Peyer's patch (tissue), 4 donors: ENCODE data around the gene LTBP1. TPM values are rescaled to one million over a fixed set of nuclear protein-coding genes. Genes with fewer than 3 reads are reported as not detected.

Source experiments
- DNase-seq, 3 donors: peaks; one replicate each; pipeline ENCODE4 v3.0.0-alpha.2; 2017 to 2019
- H3K27ac ChIP-seq, 4 donors: fragments of 200-600 bp; sonication (generic); one replicate each; pipeline ENCODE4 v1.5.1; 2016 to 2019
- H3K27me3 ChIP-seq, 2 donors: fragments of 200-600 bp; sonication (generic); one replicate each; pipeline ENCODE4 v1.5.1; 2019
- H3K36me3 ChIP-seq, 3 donors: fragments of 200-600 bp; sonication (generic); one replicate each; pipeline ENCODE4 v1.5.1; 2016 to 2019
- H3K4me1 ChIP-seq, 4 donors: fragments of 200-600 bp; sonication (generic); one replicate each; pipeline ENCODE4 v1.5.1; 2016 to 2019
- H3K4me3 ChIP-seq, 4 donors: fragments of 200-600 bp; sonication (generic); 1 replicate in 3 of 4; 2 replicates in 1 of 4; pipeline ENCODE4 v1.5.1; 2016 to 2019; ENCODE audit warnings: mild to moderate bottlenecking in 1 of 4
- H3K9me3 ChIP-seq, 4 donors: fragments of 200-600 bp; sonication (generic); one replicate each; pipeline ENCODE4 v1.5.1; 2016 to 2019; ENCODE audit warnings: mild to moderate bottlenecking in 1 of 4
- CTCF ChIP-seq, 6 experiments: fragments of 450-650 bp in 4 of 6; fragments of 200-600 bp in 2 of 6; sonication (generic) in 1 of 6; IDR thresholded peaks; one replicate each; pipeline ENCODE4 v1.5.1; 2017 to 2019; ENCODE audit warnings: antibody characterized with exemption in 6 of 6, mild to moderate bottlenecking in 3 of 6, moderate library complexity in 1 of 6
- POLR2A ChIP-seq, 2 donors: fragments of 450-650 bp; IDR thresholded peaks; one replicate each; pipeline ENCODE4 v1.5.1; 2017; ENCODE audit warnings: antibody characterized with exemption in 2 of 2, mild to moderate bottlenecking in 2 of 2, moderate library complexity in 2 of 2
- total RNA-seq, 4 donors: library from RNA; depleted of rRNA; stranded (reverse); fragments of >200 nt; gene quantifications; one replicate each; pipeline ENCODE4 v1.1.0, GENCODE V29; 2016

LTBP1 gene
- total RNA-seq, 4 donors from 2014 or later: 8.6 to 23.1 (median 13.1) TPM

DNA sequence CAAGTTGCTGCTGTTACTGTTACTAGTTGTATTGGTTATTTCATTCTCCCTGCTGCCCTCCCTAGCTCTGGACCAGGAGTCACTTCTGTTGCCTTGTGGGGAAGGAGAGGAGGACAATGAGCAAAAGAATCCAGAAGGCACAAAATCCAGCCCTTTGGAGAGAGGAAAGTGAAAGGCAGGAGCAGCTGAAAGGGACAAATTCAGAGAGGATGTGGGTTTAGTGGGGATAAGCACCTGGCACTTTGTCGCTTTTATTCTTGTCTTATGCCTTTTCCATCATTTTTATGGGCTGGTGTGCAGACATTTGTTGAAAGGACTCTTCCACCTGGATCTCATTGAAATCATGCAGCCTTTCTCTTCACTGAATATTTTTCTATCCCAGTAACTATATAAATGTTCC is 24.3 kb upstream of the LTBP1 start:
- no peak for TF ChIP-seq POLR2A (IDR thresholded peaks at IDR 0.05)
- TF ChIP-seq CTCF (IDR thresholded peaks at IDR 0.05): no peak
- Histone ChIP-seq H3K27me3 (no peaks in the 10 kb centered on the region), H3K4me3 (no peak overlapping the region)

DNA sequence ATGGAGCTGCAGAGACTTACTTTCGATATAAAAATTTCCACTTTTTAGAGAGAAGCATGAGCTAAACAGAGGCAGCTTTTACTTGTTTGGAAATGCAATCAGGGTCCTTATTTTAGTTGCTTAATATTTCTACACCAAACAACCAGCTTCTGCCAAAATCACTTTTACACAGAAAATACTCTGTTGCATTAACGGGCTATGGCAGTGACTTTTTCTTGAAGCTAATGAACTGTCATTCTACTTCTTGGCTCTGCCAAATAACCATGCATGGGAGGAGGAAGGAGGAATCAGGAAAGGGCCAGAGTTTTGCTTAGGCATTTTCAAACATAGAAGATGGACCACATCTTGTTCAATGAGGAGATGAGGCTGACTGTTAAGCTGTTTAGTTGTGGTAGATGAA is 23.6 kb upstream of the LTBP1 start:
- no peak overlapping the region for H3K4me3 ChIP-seq
- H3K36me3 ChIP-seq: no peaks in the 10 kb centered on the region
- no peaks in the 10 kb centered on the region for H3K27me3 ChIP-seq
- H3K9me3 ChIP-seq: no peaks in the 10 kb centered on the region
- no peak overlapping the region for H3K27ac ChIP-seq
- TF ChIP-seq POLR2A (IDR thresholded peaks at IDR 0.05) (no peak), CTCF (IDR thresholded peaks at IDR 0.05) (no peak)
- no peaks in the 10 kb centered on the region for H3K4me1 ChIP-seq
- DNase-seq: no peak

More for the DNA sequence above, 24.3 kb upstream of the LTBP1 start:
- DNase-seq: no peak
- H3K9me3 ChIP-seq: no peaks in the 10 kb centered on the region
- H3K27ac ChIP-seq: no peak overlapping the region
- H3K36me3 ChIP-seq: no peaks in the 10 kb centered on the region
- H3K4me1 ChIP-seq: no peaks in the 10 kb centered on the region

- Histone ChIP-seq H3K36me3 (no peaks in the 10 kb centered on the region), H3K27ac (no peak overlapping the region), H3K9me3 (no peaks in the 10 kb centered on the region), H3K4me1 (no peaks in the 10 kb centered on the region), H3K4me3 (no peak overlapping the region), H3K27me3 (no peaks in the 10 kb centered on the region)
- DNase-seq: no peak
- TF ChIP-seq CTCF (IDR thresholded peaks at IDR 0.05) (no peak), POLR2A (IDR thresholded peaks at IDR 0.05) (no peak)
These were observed 21.4 kb upstream of the LTBP1 start for GRCh38 chr2:32925283-32925815.

DNA sequence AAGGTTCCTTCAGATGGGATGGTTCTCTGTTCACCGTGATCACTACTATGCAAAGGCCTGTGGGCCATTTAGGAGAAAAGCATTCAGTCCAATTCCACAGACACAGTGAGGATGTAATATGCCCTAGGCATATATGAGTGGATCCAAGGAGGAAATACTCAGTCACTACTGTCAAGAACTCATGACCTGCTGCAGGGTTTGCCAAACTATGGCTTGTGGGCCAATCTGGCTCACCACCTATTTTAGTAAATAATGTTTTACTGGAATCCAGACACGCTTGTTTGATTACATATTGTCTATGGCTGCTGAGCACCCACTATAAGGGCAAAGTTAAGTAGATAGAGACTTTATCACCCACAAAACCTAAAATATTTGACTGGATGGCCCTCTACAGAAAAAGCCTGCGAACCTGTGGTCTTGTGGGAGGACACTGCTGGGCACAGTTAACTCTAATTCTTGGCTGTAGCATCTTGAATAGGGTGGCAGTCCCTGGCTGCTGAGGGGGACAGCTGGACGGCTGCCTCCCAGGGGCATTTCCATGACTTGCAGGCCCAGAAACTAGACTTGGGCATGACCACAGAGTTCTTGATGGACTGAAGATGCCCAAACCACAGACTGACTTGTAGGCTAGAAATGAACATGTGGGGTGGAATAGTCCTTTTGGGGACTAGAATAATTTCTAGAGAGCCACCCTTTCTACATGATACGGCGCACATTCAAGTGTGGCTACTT is 20.6 kb upstream of the LTBP1 start:
- no peaks in the 10 kb centered on the region for H3K27me3 ChIP-seq
- no peaks in the 10 kb centered on the region for H3K4me1 ChIP-seq
- no peaks in the 10 kb centered on the region for H3K9me3 ChIP-seq
- DNase-seq: no peak
- no peaks in the 10 kb centered on the region for H3K36me3 ChIP-seq
- TF ChIP-seq POLR2A (IDR thresholded peaks at IDR 0.05) (no peak), CTCF (IDR thresholded peaks at IDR 0.05) (no peak)
- no peak overlapping the region for H3K27ac ChIP-seq
- no peak overlapping the region for H3K4me3 ChIP-seq

GRCh38 chr2:32926708-32927084 is 20.1 kb upstream of the LTBP1 start:
- Histone ChIP-seq H3K4me1 (no peaks in the 10 kb centered on the region), H3K4me3 (no peak overlapping the region), H3K36me3 (no peaks in the 10 kb centered on the region), H3K27ac (no peak overlapping the region), H3K9me3 (no peaks in the 10 kb centered on the region), H3K27me3 (no peaks in the 10 kb centered on the region)
- no peak for DNase-seq
- no peak for TF ChIP-seq POLR2A (IDR thresholded peaks at IDR 0.05)
- TF ChIP-seq CTCF (IDR thresholded peaks at IDR 0.05): no peak
